CD1c-positive myeloid dendritic cell (primary cell): ENCODE data around the gene COL4A2.
"Not testable (repeated sequence)": the region's sequence is repeated elsewhere in the genome, so short reads cannot be mapped to it uniquely, and the experiment has no call there.

Experiments
- DNase-seq: peaks from one replicate; pipeline ENCODE4 v3.0.0-alpha.2; 2016; ENCODE audit errors: extremely low spot score

Gene COL4A2

GRCh38 chr13:110307767-110308655 lies 927 bp downstream of the COL4A2 start:
- no peak for DNase-seq

GRCh38 chr13:110308656-110309359 lies 1.7 kb downstream of the COL4A2 start:
- DNase-seq = no peak

DNA sequence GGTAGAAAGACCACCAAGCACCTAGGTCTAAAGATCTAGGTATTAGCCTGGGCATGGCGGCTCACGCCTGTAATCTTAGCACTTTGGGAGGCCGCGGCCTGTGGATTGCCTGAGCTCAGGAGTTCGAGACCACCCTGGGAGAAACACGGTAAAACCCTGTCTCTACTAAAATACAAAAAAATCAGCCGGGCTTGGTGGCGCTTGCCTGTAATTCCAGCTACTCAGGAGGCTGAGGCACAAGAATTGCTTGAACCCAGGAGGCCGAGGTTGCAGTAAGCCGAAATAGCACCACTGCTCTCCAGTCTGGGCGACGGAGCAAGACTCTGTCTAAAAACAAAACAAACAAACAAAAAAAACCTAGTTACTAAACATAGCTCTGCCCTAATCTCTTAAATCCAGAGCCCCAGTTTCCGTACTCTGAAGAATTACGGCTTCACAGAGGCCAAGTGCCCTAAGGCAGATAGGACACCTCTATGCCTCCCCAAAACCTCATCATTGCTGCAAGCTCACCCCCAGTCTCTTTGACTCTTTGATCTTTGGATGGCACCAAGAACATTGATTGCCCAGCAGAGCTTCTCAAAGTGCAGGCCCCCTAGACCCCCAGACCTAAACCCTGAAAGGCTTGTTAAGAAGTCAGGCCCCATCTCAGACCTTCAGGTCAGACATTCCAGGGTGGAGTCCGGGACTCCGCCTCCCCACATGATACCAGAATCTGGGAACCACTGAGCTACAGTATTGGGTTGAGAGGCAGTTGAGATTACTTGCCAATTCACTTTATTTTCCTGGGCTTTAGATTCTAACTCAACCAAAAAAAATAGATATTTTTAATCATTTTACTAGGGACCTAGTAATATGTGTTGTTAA lies 2.8 kb downstream of the COL4A2 start:
- DNase-seq = no peak

DNA sequence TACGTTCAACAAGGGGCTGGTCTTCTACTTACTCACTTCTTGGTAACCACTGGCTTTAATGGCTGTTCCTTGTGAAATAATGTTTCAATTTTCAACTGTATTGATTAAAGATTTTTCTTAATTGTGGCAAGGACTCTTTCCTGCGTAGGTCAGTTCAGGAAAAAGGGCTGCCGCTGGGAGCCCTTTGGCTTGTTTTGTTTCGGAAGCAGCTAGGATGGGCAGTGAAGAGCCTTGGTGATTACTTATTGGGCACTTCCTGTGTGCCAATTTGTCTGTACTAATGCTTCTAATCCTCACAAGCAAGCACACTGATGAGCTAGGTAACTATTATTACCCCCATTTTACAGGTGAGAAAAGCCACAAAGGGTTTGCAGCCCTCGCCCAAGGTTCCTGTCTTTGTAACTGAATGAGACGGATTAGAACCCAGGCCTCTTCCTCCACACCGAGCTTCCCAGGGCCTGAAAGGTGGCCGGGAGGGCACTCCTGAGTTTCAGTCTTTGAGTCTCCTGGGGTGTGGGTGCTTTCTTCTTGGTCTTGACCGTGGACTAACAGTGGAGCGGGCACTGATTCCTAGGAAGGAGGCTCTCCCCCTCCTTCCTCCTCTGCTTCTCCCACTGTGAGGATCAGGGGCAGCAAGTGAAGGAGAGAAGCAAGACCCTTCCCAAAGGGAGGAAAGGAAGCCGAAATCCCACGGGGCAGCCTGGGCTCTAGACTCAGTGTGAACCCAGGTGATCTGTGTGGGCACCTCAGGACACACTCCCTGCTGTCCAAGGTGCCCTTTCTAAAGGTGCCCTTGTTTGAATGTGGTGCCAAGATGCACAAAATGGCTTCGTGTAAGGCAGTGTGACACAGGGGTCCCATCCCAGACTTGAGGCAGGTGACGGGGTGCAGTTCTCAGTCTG lies 3.7 kb downstream of the COL4A2 start:
- no peak for DNase-seq

GRCh38 chr13:110311443-110312338 lies 4.6 kb downstream of the COL4A2 start:
- no peak for DNase-seq

- DNase-seq = no peak
Observed at GRCh38 chr13:110312339-110313031, 5.4 kb downstream of the COL4A2 start.

GRCh38 chr13:110313261-110313660 lies 6.2 kb downstream of the COL4A2 start:
- not testable (repeated sequence) for DNase-seq

- not testable (repeated sequence) for DNase-seq
Observed at GRCh38 chr13:110313733-110314132, 6.6 kb downstream of the COL4A2 start.

DNA sequence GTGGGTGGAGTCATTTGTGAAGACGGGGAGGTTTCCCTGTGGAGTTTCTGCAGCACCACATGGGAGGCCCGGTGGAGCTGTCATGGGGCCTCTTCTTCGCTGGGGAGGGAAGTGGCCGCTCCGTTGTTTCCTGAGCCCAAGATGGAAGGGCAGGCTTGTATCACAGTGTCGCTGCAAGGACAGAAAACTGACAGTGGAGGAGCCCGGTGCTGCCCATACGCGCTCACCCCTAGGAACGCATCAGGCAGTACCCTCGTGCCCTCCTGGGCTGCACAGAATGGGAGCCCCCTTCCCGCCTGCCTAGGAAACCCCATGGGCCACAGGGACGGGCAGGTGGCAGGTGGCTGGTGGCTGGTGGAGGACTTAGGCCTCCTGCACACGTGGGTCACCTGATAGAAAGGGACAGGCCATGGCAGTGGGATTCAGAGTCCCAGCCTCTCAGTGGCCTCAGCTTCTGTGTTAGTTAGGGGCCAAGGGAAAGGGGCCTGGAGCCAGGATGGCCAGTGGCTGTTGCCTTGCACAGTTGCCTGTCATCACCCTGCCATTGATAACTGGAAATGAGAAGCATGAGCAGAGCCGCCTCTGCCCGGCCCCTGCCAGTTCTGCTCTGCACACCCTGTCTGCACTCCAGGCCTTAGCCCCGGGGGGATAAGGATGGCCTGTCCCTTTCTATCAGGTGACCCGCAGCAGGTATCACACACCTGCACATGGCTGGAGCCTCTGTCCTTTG lies 7.6 kb downstream of the COL4A2 start:
- no peak for DNase-seq

GRCh38 chr13:110316196-110316595 lies 9.1 kb downstream of the COL4A2 start:
- DNase-seq = no peak

DNA sequence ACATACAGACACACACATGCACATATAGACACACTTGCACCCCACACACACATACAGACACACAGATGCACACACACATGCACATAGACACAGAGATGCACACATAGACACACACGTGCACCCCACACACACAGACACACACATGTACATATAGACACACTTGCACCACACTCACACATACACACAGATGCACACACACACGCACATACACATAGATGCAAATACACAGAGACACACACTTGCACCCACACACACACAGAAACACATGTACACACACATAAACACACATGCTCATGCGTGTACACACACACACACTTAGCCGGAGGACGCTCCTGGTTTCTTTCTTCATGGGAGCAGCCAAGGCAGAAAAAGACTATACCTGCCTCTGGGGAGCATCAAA lies 10.0 kb downstream of the COL4A2 start:
- DNase-seq = no peak

DNA sequence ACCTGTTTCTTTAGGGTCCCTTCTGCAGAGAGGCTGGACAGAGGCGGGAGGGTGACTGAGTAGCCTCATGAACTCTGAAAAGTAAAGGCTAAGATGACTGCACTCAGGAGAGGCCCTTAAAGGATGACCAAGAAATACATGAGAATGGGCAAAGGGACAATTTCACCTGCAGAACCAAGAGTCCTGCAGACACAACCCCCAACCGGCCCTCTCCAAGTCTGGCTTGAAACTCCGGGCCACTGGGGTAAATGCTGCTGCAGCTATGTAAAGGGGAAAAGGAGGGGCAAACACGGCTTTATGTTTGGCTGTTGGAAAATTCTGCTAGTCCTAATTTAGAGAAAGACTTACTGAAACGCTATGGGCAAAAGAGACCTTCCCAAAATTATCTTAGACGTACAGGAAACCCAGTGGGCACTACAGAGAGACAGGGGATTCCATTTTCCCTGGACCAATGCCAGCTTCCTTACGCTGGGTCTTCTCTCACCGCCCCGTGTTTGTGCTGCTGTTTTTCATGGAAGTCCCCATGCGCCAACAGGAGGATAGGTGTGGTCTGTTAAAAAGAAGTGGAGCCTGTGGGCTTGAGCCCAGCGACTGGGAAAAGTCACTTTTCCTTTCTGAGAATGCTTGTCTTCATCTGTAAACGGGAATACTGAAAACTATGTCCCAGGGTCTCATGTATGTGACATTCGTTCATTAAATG lies 10.6 kb downstream of the COL4A2 start:
- no peak for DNase-seq

DNA sequence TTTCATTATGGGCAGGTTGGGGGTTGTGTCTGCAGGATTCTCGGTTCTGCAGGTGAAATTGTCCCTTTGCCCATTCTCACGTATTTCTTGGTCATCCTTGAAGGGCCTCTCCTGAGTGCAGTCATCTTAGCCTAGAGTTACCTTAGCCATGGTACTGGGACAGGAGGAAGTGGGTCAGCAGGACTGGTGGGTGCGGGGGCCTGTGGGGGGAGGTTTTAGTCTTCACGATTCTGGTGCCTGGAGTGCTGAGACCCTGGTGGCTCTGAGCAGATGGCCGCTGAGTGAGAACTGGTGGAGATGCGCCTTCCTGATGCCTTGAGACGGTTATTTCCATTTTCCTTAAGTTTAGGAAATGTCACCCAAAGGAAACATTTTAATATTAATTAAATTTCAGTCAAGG lies 11.8 kb downstream of the COL4A2 start:
- no peak for DNase-seq

- DNase-seq = no peak
Observed at GRCh38 chr13:110319397-110319773, 12.3 kb downstream of the COL4A2 start.

DNA sequence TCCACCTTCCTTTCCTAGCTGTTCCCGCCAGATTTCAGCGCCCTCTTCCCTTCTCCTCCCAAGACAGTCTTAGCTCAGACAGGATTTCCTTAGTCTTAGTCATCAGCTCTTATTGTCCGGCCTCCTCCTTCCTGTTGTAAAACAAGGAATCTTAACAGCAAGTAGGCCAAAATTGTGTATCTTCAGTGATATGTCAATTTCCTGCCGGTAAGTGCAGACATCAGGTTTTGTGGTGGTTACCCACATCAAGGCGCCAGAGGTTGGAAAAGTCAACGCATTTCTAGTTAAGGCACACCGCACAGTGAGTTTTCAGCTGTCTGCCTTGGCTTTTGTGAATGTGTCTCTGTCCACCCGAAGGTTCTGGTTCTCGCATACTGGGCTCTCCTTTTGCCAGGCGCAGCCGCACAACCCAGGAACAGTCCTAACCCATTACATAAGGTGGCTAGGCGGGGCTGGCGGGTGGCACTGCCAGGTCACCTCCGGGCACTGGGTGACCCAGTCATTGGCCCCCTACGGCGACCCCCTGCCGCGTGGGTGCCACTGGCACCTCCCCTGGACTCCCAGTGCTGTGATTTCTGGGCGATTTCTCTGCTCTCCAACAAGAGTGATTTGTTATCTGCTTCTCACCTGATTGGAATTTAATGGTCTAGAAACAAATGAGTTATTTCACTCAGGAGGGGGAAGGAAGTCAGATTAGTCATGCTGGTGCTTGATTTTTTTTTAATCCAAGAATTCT lies 12.9 kb downstream of the COL4A2 start:
- no peak for DNase-seq

GRCh38 chr13:110320645-110321044 lies 13.6 kb downstream of the COL4A2 start:
- DNase-seq = no peak

- not testable (repeated sequence) for DNase-seq
Observed at GRCh38 chr13:110321573-110321972, 14.5 kb downstream of the COL4A2 start.
